T follicular helper cell (primary cell): ENCODE results near the gene GPX4.

Experiments
- DNase-seq: peaks from one replicate; pipeline ENCODE4 v3.0.0-alpha.2; 2020; ENCODE audit warnings: low read depth

Gene GPX4

GRCh38 chr19:1149259-1150045 lies 45.7 kb downstream of the GPX4 start:
- no peak for DNase-seq

GRCh38 chr19:1150333-1151036 lies 46.7 kb downstream of the GPX4 start:
- DNase-seq = no peak

- DNase-seq = no peak
These were observed 47.4 kb downstream of the GPX4 start for GRCh38 chr19:1151037-1151724.

- DNase-seq = no peak
These were observed 48.3 kb downstream of the GPX4 start for GRCh38 chr19:1151917-1152587.

GRCh38 chr19:1153891-1154730 lies 50.3 kb downstream of the GPX4 start:
- DNase-seq = no peak

GRCh38 chr19:1154731-1155351 lies 51.0 kb downstream of the GPX4 start:
- DNase-seq = no peak

GRCh38 chr19:1155352-1156304 lies 51.8 kb downstream of the GPX4 start:
- no peak for DNase-seq
